Stimulated activated CD4-positive, alpha-beta T cell treated with anti-CD3 and anti-CD28 coated beads, Interleukin-12 subunit alpha, Interleukin-12 subunit beta, amount 100 ng/mL, for 24 hours (primary cell): ENCODE results near the gene C4orf51.

ENCODE experiments used
- DNase-seq, 2 experiments: peaks; one replicate each; pipeline ENCODE4 v3.0.0-alpha.2; 2020; ENCODE audit warnings: low read depth in 2 of 2

C4orf51 gene

GRCh38 chr4:145709843-145710242 lies 29.9 kb downstream of the C4orf51 start:
- no peak for DNase-seq

GRCh38 chr4:145716200-145716599 lies 36.3 kb downstream of the C4orf51 start:
- DNase-seq: no peak

- DNase-seq: no peak
Observed at GRCh38 chr4:145716661-145717200, 36.8 kb downstream of the C4orf51 start.

DNA sequence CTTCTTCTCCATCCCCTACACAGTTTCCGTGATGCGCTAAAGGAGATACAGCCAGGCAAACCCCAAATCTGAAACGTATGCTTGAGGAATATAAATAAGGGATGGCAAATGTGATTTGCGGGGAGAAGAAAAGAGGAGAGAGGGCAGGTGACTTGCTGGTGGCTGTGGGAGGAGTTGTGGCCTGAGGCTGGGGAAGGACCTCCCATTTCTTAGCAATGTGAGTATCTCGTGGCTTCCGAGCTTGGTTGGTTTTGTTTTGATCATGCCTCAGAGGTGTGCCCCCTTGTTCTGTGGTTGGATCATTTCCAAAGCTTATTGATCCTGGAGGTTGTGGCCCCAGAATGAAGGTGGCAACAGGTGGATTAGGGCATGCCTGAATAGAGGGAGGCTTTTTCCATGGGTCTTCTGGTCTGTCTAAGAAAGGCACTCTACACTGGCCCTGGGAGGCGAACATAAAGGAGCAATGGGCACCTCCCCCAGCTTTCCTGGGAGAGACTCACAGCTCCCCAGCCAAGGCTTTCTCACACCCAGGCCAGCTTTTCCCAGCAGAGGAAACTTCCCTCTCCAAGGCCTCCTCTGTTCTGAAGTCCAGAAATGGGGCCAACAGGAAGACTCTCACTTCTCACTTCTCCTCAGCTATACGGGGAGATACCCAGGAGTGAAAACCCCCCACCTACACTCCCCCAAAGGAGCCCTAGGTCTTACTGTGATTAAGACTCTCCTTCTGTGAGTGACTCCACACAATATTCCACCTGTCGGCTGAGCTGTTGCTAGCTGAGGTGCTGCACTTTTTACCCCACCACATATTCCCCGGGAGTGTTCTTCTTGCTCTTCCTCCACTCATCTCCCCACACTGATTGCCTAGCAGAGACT lies 40.0 kb downstream of the C4orf51 start:
- DNase-seq: peak in 1 of 2 experiments; percentile 36

DNA sequence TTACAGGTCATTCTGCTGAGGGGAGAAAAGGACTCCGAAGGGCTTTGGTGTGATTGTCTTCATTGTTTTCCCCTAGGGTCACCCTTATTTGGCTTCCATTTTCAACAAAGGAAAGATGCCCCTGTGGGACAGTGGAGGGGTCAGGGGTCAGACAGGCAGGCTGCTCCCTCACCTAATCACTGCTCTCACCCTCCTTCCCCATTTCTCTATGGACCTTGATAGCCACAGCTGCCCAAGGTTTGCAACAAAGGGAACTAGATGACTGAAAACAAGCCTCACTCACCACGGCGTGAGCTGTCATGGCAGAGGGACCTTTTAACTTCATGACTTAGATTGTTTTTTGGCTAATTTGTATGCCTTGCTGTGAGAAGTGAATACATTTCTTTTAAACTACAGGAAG lies 40.7 kb downstream of the C4orf51 start:
- DNase-seq: no peak

- no peak for DNase-seq
Observed at GRCh38 chr4:145722561-145722960, 42.6 kb downstream of the C4orf51 start.

DNA sequence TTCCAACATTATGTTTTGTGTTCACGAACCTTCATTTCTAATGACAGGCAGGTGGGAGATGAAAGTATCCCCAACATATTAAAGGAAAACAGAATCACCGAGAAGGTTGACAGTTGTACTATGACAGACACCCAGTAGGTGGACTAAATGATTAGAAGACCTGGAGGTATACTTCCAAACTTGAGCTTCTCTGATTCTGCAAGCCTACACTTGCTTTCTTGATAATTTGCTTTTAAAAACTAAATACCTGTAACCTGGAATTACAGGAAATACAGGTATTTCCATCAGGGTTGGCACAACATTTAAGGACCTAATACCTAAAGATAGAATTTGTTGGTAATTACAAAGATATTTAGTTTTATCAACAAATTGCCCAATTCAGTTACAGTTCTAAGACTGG lies 43.4 kb downstream of the C4orf51 start:
- no peak for DNase-seq

- no peak for DNase-seq
Observed at GRCh38 chr4:145730026-145730425, 50.1 kb downstream of the C4orf51 start.

DNA sequence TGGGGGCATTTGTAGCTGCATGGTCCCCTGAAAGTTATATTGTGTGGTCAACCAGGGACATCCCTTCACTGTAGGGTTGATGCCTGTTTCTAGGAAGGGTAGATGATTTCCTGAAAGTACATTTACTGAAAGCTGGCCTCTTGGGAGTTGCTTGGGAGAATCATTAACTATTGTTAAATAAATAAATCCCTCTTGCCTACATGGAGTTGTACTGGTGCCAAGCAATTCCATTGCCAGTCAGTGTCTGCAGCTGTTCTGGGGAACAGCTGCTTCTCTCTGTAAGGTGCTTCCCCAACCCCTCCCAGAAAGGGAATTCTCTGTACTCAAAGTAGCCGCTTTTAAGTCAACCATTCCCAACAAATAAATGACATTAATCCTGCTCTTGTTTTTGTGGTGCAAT lies 51.1 kb downstream of the C4orf51 start:
- DNase-seq: no peak

DNA sequence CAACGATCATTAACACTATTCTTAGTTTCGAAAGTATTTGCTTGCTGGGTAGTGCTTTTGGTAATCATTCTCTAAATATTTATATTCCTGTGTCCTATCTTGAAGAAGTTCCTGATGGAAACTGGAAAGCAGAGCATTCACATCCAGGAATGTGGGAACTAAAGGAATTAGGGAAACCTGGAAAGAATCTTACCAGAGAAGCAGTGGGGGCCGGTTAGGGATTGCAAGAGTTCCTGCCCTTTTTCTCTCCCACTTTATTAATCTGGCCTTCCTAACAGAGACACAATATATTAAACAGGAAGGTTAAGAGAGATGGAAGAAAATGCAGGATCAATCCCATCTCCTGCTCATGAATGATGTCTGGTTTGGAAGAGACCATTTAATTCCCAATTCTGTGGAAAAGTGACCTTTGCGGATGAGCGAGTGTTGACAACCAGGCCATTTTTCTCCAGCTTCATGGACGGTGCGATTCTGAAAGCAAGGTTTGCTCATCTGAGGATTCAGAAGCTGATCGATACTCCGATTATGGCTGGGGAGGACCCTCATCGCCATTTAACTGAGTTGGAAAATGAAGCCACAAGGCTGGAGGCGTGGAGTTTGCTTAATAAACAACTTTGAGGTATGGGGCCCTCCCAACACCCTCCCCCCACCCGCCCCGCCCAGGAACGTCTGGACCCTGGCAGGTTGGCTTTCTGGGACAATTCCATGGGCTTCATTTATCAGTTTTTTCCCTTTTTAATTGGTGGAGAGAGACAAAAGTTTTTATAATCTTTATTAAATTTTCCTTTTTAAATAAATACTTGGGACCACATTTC lies 52.3 kb downstream of the C4orf51 start:
- DNase-seq: no peak

DNA sequence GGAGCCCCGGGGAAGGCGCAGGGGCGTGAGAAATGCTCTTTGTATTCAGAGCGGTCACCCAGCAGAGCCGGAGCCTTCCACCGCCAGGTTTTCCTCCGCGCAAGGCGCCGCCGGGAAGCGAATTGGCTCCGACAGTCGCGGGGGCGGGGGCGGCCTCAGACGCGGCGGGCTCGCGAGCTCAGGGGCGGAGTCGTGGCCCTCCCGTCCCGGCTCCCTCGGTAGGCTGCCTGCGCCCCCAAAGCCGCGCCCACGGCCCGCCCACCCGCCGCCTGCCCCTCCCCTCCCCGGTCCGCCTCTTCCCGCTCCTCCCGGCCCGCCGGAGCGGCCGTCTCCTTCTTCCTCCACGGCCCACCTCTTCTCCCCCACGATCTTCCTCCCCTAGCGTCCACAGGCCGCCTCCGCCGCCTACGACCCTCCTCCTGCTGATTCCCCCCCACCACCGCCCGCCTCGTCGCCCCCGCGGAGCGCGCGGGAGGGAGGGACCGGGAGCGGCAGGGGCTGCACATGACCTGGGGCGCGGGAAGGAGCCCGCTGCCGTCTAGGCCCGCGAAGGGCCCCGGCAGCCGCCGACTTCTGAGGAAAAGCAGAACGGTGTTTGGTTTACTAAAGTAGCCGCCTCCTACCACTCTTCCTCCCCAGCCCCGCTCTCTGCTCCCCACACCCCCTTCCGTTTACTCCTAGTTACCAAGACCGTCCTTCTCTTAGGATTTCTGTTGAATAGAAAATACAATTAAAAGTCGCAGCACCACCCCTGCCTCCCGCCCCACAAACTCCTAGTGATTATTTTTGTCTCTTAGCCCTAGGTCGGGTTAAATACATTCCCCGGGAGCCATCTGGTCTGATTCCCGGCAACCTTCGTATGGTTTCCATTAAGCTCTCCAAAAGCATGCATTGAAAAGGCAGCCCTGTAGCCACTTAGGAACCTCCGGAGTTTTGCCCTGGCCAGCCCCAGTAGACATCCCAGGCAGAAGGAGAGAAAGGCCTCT lies 53.2 kb downstream of the C4orf51 start:
- DNase-seq: peak; percentile 69 to 88

GRCh38 chr4:145734031-145734430 lies 54.1 kb downstream of the C4orf51 start:
- DNase-seq: no peak

- no peak for DNase-seq
Observed at GRCh38 chr4:145734576-145735346, 54.8 kb downstream of the C4orf51 start.

GRCh38 chr4:145735347-145735675 lies 55.4 kb downstream of the C4orf51 start:
- DNase-seq: no peak

- no peak for DNase-seq
Observed at GRCh38 chr4:145735827-145736226, 55.9 kb downstream of the C4orf51 start.

- no peak for DNase-seq
Observed at GRCh38 chr4:145736241-145736831, 56.4 kb downstream of the C4orf51 start.

DNA sequence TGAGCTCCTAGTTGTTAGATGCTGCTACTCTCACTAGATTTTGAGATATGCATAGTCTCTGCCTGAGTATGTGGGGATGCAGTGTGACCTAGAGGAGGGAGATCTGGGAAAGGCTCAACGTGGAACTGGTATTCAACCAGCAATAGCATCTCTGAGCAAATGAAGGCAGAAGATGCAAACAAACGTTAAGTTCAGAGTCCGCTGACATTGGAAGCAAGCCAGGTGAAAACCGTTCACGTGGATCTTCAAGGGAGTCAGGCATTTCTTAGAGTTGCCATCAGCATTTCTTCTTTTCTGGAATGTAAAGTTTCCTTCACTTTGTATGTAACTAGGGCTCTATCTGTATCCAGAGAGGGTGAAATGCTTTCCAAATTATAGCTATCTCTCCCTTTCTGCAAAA lies 59.9 kb downstream of the C4orf51 start:
- no peak for DNase-seq

GRCh38 chr4:145740806-145741205 lies 60.9 kb downstream of the C4orf51 start:
- no peak for DNase-seq

DNA sequence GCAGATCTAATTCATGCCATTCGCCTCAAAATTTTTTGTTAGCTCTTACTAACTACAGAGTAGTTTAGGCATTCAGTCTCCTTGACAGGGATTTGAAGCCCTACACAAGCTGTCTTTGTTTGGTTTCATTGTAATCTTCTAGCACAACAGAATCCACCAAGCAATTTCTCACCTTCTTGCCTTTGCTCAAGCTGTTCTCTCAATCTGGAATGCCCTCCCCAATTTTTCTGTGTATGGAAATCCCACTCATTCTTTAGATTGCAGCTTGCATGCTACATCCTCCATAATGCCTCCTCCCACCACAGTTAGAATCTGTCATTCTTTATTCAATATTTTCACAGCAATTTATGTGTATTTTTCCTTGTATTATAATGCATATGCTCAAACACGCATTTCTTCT lies 63.7 kb downstream of the C4orf51 start:
- DNase-seq: no peak

- DNase-seq: no peak
Observed at GRCh38 chr4:145755802-145756201, 75.9 kb downstream of the C4orf51 start.
